Measurements from ENCODE around the gene DCXR.

DNA sequence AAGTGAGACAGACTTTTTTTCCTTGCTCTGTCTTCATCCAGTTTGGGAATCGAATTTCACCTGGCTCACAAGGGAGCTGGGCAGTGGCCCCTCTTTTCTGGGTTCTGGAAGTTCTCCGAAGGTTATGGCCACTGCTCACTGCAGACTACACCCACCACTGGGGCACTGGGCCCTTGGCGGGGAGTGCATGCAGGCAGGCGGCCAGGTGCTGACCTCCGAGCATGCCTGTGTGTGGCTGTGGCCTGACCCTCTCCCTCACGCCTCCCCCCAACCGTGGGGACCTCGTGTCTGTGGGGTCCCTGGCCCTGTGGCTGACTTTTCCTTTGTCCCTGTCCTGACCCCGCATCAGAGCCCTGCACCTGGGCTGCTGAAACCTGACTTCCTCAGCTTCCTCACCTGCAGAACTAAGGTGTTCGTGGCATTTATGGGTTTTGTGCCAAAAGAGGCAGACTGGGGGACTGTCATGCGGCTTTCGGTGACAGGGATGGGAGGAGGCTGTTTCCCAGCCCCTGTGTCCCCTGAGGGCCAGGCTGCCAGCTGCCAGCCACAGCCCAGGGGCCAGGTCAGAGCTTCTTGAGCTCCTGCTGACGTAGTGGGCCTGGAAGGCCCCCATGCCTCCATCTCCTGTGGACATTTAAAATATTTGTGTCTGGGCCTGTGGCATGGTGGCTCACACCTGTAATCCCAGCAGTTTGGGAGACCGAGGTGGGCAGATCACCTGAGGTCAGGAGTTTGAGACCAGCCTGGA is 38.6 kb downstream of the DCXR start:
- TF ChIP-seq, protein P1, sequence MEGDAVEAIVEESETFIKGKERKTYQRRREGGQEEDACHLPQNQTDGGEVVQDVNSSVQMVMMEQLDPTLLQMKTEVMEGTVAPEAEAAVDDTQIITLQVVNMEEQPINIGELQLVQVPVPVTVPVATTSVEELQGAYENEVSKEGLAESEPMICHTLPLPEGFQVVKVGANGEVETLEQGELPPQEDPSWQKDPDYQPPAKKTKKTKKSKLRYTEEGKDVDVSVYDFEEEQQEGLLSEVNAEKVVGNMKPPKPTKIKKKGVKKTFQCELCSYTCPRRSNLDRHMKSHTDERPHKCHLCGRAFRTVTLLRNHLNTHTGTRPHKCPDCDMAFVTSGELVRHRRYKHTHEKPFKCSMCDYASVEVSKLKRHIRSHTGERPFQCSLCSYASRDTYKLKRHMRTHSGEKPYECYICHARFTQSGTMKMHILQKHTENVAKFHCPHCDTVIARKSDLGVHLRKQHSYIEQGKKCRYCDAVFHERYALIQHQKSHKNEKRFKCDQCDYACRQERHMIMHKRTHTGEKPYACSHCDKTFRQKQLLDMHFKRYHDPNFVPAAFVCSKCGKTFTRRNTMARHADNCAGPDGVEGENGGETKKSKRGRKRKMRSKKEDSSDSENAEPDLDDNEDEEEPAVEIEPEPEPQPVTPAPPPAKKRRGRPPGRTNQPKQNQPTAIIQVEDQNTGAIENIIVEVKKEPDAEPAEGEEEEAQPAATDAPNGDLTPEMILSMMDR (conservative IDR thresholded peaks at IDR 0.05; ENCODE audit: low read depth in 2 of 2) = no peak
- TF ChIP-seq EZH2phosphoT487 (IDR thresholded peaks at IDR 0.05; ENCODE audit: unreplicated experiment) (no peak), EZH2 (IDR thresholded peaks at IDR 0.05; ENCODE audit: low read depth, unreplicated experiment) (no peak), POLR2AphosphoS5 (IDR thresholded peaks at IDR 0.05; ENCODE audit: low read depth) (no peak)

Measured in GM23338 (cell line).